K562 (cell line): ENCODE results near the gene ZFAND3. TPM values are rescaled to one million over a fixed set of nuclear protein-coding genes. Genes with fewer than 3 reads are reported as not detected.

Experiments
- ATAC-seq: fragments of 200-7000 bp; cut with Tn5 transposase; 3 replicates; pipeline ENCODE4 v1.9.1; 2020; ENCODE audit warnings: moderate library complexity
- BruUV-seq: library from RNA; stranded (reverse); fragments of 400-500 nt; replicated peaks from 2 replicates; lab custom pipeline; 2021; lab: Mats Ljungman, UMichigan
- CTCF ChIA-PET: fragments of 300-600 bp; formaldehyde crosslinking; extraction: SDS; loops from one replicate; lab custom pipeline; 2021; ENCODE audit warnings: low intra/inter-chr PET ratio; lab: Yijun Ruan, JAX
- POLR2A ChIA-PET: fragments of 300-600, 350-650 bp; sonication (Branson Sonifier 250); formaldehyde crosslinking; extraction: SDS; loops from one replicate; lab custom pipeline; 2021; ENCODE audit warnings: antibody characterized with exemption, inconsistent platforms; lab: Yijun Ruan, JAX
- DNase-seq, 4 experiments: peaks; one replicate each; pipeline versions ENCODE4 v3.0.0 to v3.0.0-alpha.2; 2011 to 2018; ENCODE audit warnings: low spot score in 3 of 4, mixed read lengths in 3 of 4; ENCODE audit errors: extremely low read depth in 1 of 4
- FAIRE-seq: peaks from 2 replicates; lab custom pipeline; 2011; peaks lifted over from hg19 to GRCh38; lab: Jason Lieb, UNC
- H2AFZ ChIP-seq: 2 replicates; pipeline ENCODE4 v1.6.0; 2011; ENCODE audit warnings: low read depth, low read length, control low read depth, inconsistent platforms
- H3K27ac ChIP-seq: fragments of 200-600 bp; 3 replicates; pipeline ENCODE4 v1.8.0; 2011; ENCODE audit warnings: low read depth, mild to moderate bottlenecking, control low read depth, inconsistent platforms, low read length, moderate library complexity, mixed read lengths; ENCODE audit errors: extremely low read depth
- H3K27me3 ChIP-seq, 2 experiments: fragments of 300-600 bp in 1 of 2; 2 replicates in 1 of 2; 3 replicates in 1 of 2; pipeline versions ENCODE4 v1.6.0 to v1.8.0; 2011; ENCODE audit warnings: inconsistent platforms in 2 of 2, low read length in 2 of 2, mild to moderate bottlenecking in 1 of 2, mixed read lengths in 1 of 2, moderate library complexity in 1 of 2; ENCODE audit not compliant: control insufficient read depth in 2 of 2, insufficient read depth in 2 of 2
- H3K36me3 ChIP-seq: fragments of 300-600 bp; 3 replicates; pipeline ENCODE4 v1.8.0; 2011; ENCODE audit warnings: mild to moderate bottlenecking, low read length, inconsistent platforms; ENCODE audit not compliant: control insufficient read depth, insufficient read depth
- H3K4me1 ChIP-seq, 2 experiments: fragments of 200-600 bp in 1 of 2; replicated peaks in 1 of 2; 2 replicates in 1 of 2; 3 replicates in 1 of 2; pipeline versions ENCODE4 v1.5.1 to v1.8.0; 2011; ENCODE audit warnings: inconsistent platforms in 2 of 2, low read length in 2 of 2, mild to moderate bottlenecking in 1 of 2, mixed read lengths in 1 of 2, moderate library complexity in 1 of 2; ENCODE audit not compliant: control insufficient read depth in 2 of 2, insufficient read depth in 2 of 2
- H3K4me2 ChIP-seq: 2 replicates; pipeline ENCODE4 v1.6.1; 2011; ENCODE audit warnings: low read length, control low read depth, inconsistent platforms, mixed read lengths; ENCODE audit not compliant: insufficient read depth
- H3K4me3 ChIP-seq: fragments of 200-600 bp; sonication (generic), shearing (Covaris generic); 2 replicates; pipeline ENCODE4 v1.5.1; 2016; ENCODE audit warnings: control low read depth, inconsistent platforms
- H3K79me2 ChIP-seq: fragments of 200-600 bp; 3 replicates; pipeline ENCODE4 v1.8.0; 2011; ENCODE audit warnings: low read length, inconsistent platforms; ENCODE audit not compliant: control insufficient read depth, insufficient read depth
- H3K9ac ChIP-seq, 2 experiments: 2 replicates each; pipeline versions ENCODE4 v1.6.0 to v1.6.1; 2011; ENCODE audit warnings: low read depth in 2 of 2, low read length in 2 of 2, control low read depth in 1 of 2, inconsistent platforms in 1 of 2, mild to moderate bottlenecking in 1 of 2, mixed read lengths in 1 of 2; ENCODE audit not compliant: insufficient read depth in 1 of 2
- H3K9me1 ChIP-seq: one replicate; pipeline ENCODE4 v1.6.0; 2011; ENCODE audit warnings: inconsistent platforms, mild to moderate bottlenecking, low read length, moderate library complexity; ENCODE audit not compliant: control insufficient read depth, insufficient read depth
- H3K9me3 ChIP-seq: replicated peaks from 2 replicates; pipeline ENCODE4 v1.5.1; 2011; ENCODE audit warnings: low read depth, low read length, inconsistent platforms; ENCODE audit not compliant: control insufficient read depth, insufficient read depth
- H4K20me1 ChIP-seq: replicated peaks from 2 replicates; pipeline ENCODE4 v1.6.1; 2011; ENCODE audit warnings: low read length, inconsistent platforms, mixed read lengths; ENCODE audit not compliant: control insufficient read depth, insufficient read depth
- CBFA2T2 ChIP-seq: fragments of 450-650 bp; conservative IDR thresholded peaks from 2 replicates; pipeline ENCODE4 v1.6.1; 2017; ENCODE audit warnings: mild to moderate bottlenecking
- CBFA2T3 ChIP-seq: fragments of 450-650 bp; IDR thresholded peaks from 2 replicates; pipeline ENCODE4 v1.6.1; 2017
- GATAD2B ChIP-seq: fragments of 450-650 bp; IDR thresholded peaks from 2 replicates; pipeline ENCODE4 v1.6.1; 2017; ENCODE audit warnings: mild to moderate bottlenecking, borderline replicate concordance
- MAFG ChIP-seq: fragments of 450-650 bp; conservative IDR thresholded peaks from 2 replicates; pipeline ENCODE4 v1.6.1; 2016; ENCODE audit warnings: missing genetic modification characterization, missing compliant biosample characterization
- NR3C1 ChIP-seq: sonication (generic); formaldehyde crosslinking; IDR thresholded peaks from 2 replicates; pipeline ENCODE4 v1.8.1; 2022; ENCODE audit warnings: missing genetic modification reagents
- PML ChIP-seq: IDR thresholded peaks from 2 replicates; pipeline ENCODE4 v1.6.1; 2012; ENCODE audit warnings: low read length, inconsistent platforms
- PRPF4 ChIP-seq: fragments of 200-400 bp; formaldehyde crosslinking; IDR thresholded peaks from one replicate; pipeline ENCODE4 v1.6.1; 2017; ENCODE audit warnings: low read length, low read depth, mild to moderate bottlenecking; ENCODE audit not compliant: insufficient read depth, poor library complexity, severe bottlenecking
- PYGO2 ChIP-seq: fragments of 450-650 bp; IDR thresholded peaks from 2 replicates; pipeline ENCODE4 v1.6.1; 2016; ENCODE audit warnings: mild to moderate bottlenecking, missing genetic modification characterization, moderate library complexity, missing compliant biosample characterization
- SAFB ChIP-seq: fragments of 200-400 bp; formaldehyde crosslinking; IDR thresholded peaks from 2 replicates; pipeline ENCODE4 v1.6.1; 2017; ENCODE audit warnings: low read depth, low read length, borderline replicate concordance
- SFPQ ChIP-seq: fragments of 200-400 bp; formaldehyde crosslinking; IDR thresholded peaks from 2 replicates; pipeline ENCODE4 v1.6.1; 2017; ENCODE audit warnings: mild to moderate bottlenecking, low read depth, low read length, moderate library complexity
- TCF7 ChIP-seq: sonication (generic); IDR thresholded peaks from 2 replicates; pipeline ENCODE4 v1.6.1; 2016; ENCODE audit warnings: antibody characterized with exemption, borderline replicate concordance
- TEAD4 ChIP-seq, 2 experiments: sonication (generic) in 1 of 2; formaldehyde crosslinking in 1 of 2; IDR thresholded peaks; 2 replicates each; pipeline versions ENCODE4 v1.6.1 to v1.8.0; 2012 to 2022; ENCODE audit warnings: borderline replicate concordance in 1 of 2, inconsistent platforms in 1 of 2, low read length in 1 of 2, mild to moderate bottlenecking in 1 of 2, missing genetic modification reagents in 1 of 2
- ZBTB12 ChIP-seq: fragments of 250-450 bp; sonication (Bioruptor Pico); IDR thresholded peaks from 2 replicates; pipeline ENCODE4 v1.4.0; 2020
- ZNF239 ChIP-seq: fragments of 250-450 bp; sonication (Bioruptor Pico); IDR thresholded peaks from 2 replicates; pipeline ENCODE4 v1.4.0; 2020; ENCODE audit warnings: mild to moderate bottlenecking
- ZNF444 ChIP-seq: fragments of 250-450 bp; sonication (Bioruptor Pico); IDR thresholded peaks from 2 replicates; pipeline ENCODE4 v1.4.0; 2020; ENCODE audit warnings: mild to moderate bottlenecking, moderate library complexity
- ZNF644 ChIP-seq: fragments of 200-800 bp; sonication (Bioruptor generic); IDR thresholded peaks from 2 replicates; pipeline ENCODE4 v1.6.1; 2016; ENCODE audit warnings: low read depth, missing genetic modification characterization, missing compliant biosample characterization
- ZNF668 ChIP-seq: fragments of 250-450 bp; sonication (Bioruptor Pico); IDR thresholded peaks from 2 replicates; pipeline ENCODE4 v1.8.0; 2022; ENCODE audit warnings: mild to moderate bottlenecking, inconsistent platforms
- WGBS: fragments of 100-300 bp; shearing (Covaris generic); methylation state at CpG from one replicate; pipeline ENCODE4 v1.1.6; 2016; ENCODE audit warnings: low coverage, mixed read lengths; ENCODE audit not compliant: insufficient coverage; ENCODE audit errors: missing lambda C conversion rate; 5-methylcytosine and 5-hydroxymethylcytosine counted together
- in situ Hi-C: fragments of 300-500 bp; cut with MboI; formaldehyde crosslinking; loops from 4 replicates; pipeline ENCODE4 v1.15.0; 2018; ENCODE audit warnings: inconsistent platforms, mixed read lengths
- intact Hi-C: fragments of 100-400 bp; cut with micrococcal nuclease; formaldehyde crosslinking; loops from 2 replicates; pipeline ENCODE4 v1.14.2; 2022
- polyA plus RNA-seq, 8 experiments: library from polyadenylated mRNA; depleted of rRNA in 4 of 8; stranded (reverse) in 5 of 8; unstranded in 3 of 8; fragments of >200 nt; fragmentation: Nextera tagmentation in 2 of 8; fragmentation: Illumina TruSeq in 1 of 8; extraction: Ambion mirVana in 2 of 8; extraction: Trizol in 1 of 8; gene quantifications; 2 replicates each; pipeline versions ENCODE4 v1.2.1 to v1.2.3, GENCODE V29; 2011 to 2014; ENCODE audit warnings: inconsistent platforms in 1 of 8, missing spikeins in 1 of 8
- total RNA-seq, 7 experiments: library from RNA; depleted of rRNA in 6 of 7; stranded (reverse); fragments of >200 nt in 6 of 7; fragmentation: Illumina TruSeq in 2 of 7; extraction: Trizol in 2 of 7; gene quantifications; 2 replicates each; pipeline versions ENCODE4 v1.2.1 to v1.2.3, GENCODE V29; 2011 to 2021; ENCODE audit warnings: low replicate concordance in 1 of 7
- TF ChIP-seq, protein P1 (sequence below): sonication (generic); formaldehyde crosslinking; IDR thresholded peaks from 2 replicates; pipeline ENCODE4 v1.9.0; 2022; ENCODE audit warnings: mild to moderate bottlenecking, missing genetic modification reagents

Gene ZFAND3
- total and polyA plus RNA-seq, 9 of the 15 experiments (the other 6 are each of a cell fraction or from before 2014, with no cell fraction given): 0.81 to 26.6 (median 11.8) TPM

GRCh38 chr6:37903351-37904340, 84.1 kb downstream of the ZFAND3 start:
- Histone ChIP-seq H3K9me3 (no peaks in the 10 kb centered on the region), H3K27ac (no peak overlapping the region), H3K27me3 (no peaks in the 10 kb centered on the region), H4K20me1 (peaks cover 20% of the 10 kb centered on the region; the same call in 1 of the 2 replicates), H2AFZ (no peak overlapping the region), H3K4me3 (no peak overlapping the region), H3K4me1 (peaks cover 0 to 5% of the 10 kb centered on the region in 2 experiments; a peak in 1 of 5 replicates), H3K9ac (no peak overlapping the region), H3K36me3 (no peaks in the 10 kb centered on the region), H3K9me1 (no peaks in the 10 kb centered on the region), H3K79me2 (peaks cover 21% of the 10 kb centered on the region; the same call in 2 of the 3 replicates), H3K4me2 (no peak overlapping the region)
- intact Hi-C loops (no loop called here), in situ Hi-C loops (no loop called here)
- ATAC-seq: no peak
- ChIA-PET POLR2A (interaction anchor here (0.7 to 1.2 kb wide), 5 partner anchors 8 to 25 kb away, joined by 3 to 6 read pairs (median 3); no protein-coding TSS in a partner anchor), CTCF (no interaction called here)
- BruUV-seq: no TSS peak
- DNase-seq: peak in 1 of 4 experiments; percentile 10
- WGBS: 37% methylated on average over 9 of the region's 9 CpGs
- no peak for FAIRE-seq
- TF ChIP-seq ZNF668 (no peak), NR3C1 (CRISPR knock-in tag) (no peak), PML (no peak), TEAD4 (IDR thresholded peaks at IDR 0.05; ENCODE audit: low read length) (0 out of 2 replicates have a peak, but pooled peaks have one; percentile 27), TEAD4 (CRISPR knock-in tag; IDR thresholded peaks at IDR 0.05; ENCODE audit: borderline replicate concordance) (no peak), PYGO2 (tag) (no peak), SAFB (no peak), SFPQ (no peak), MAFG (tag) (no peak), CBFA2T3 (peak; percentile 40), GATAD2B (no peak), ZBTB12 (CRISPR knock-in tag) (no peak), ZNF644 (tag) (no peak), PRPF4 (no peak), CBFA2T2 (peak; percentile 18; the same call in 1 of the 2 replicates), ZNF239 (CRISPR knock-in tag) (no peak), ZNF444 (CRISPR knock-in tag) (no peak), TCF7 (no peak)
- TF ChIP-seq, protein P1, sequence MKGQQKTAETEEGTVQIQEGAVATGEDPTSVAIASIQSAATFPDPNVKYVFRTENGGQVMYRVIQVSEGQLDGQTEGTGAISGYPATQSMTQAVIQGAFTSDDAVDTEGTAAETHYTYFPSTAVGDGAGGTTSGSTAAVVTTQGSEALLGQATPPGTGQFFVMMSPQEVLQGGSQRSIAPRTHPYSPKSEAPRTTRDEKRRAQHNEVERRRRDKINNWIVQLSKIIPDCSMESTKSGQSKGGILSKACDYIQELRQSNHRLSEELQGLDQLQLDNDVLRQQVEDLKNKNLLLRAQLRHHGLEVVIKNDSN (CRISPR knock-in tag): no peak
